K562 (cell line): ENCODE results near the gene B4GALT5.

Experiments
- CHD4 ChIP-seq: fragments of 200-600 bp; sonication (generic); IDR thresholded peaks from 3 replicates; pipeline ENCODE4 v1.6.1; 2012; ENCODE audit warnings: low read depth, mild to moderate bottlenecking, mixed read lengths, low read length, inconsistent platforms; ENCODE audit not compliant: insufficient read depth, insufficient replicate concordance, poor library complexity, severe bottlenecking
- CXXC5 ChIP-seq: fragments of 250-450 bp; sonication (Bioruptor Pico); IDR thresholded peaks from 2 replicates; pipeline ENCODE4 v1.8.0; 2022; ENCODE audit warnings: inconsistent platforms, mild to moderate bottlenecking, moderate library complexity
- MAFG ChIP-seq: fragments of 450-650 bp; conservative IDR thresholded peaks from 2 replicates; pipeline ENCODE4 v1.6.1; 2016; ENCODE audit warnings: missing genetic modification characterization, missing compliant biosample characterization
- NCOR1 ChIP-seq: fragments of 450-650 bp; IDR thresholded peaks from 2 replicates; pipeline ENCODE4 v1.6.1; 2016; ENCODE audit warnings: mild to moderate bottlenecking, moderate library complexity
- PKNOX1 ChIP-seq: fragments of 450-650 bp; IDR thresholded peaks from 2 replicates; pipeline ENCODE4 v1.6.1; 2016
- POLR2A ChIP-seq: fragments of 450-650 bp; conservative IDR thresholded peaks from 2 replicates; pipeline ENCODE4 v1.6.1; 2016
- POLR2AphosphoS2 ChIP-seq: IDR thresholded peaks from 2 replicates; pipeline ENCODE4 v1.6.1; 2012; ENCODE audit warnings: low read length, improper control_type of control experiment
- REST ChIP-seq, 2 experiments: fragments of 450-650 bp; formaldehyde crosslinking in 1 of 2; IDR thresholded peaks; 2 replicates each; pipeline versions ENCODE4 v1.4.0 to v1.6.1; 2014 to 2020; ENCODE audit warnings: mild to moderate bottlenecking in 2 of 2, borderline replicate concordance in 1 of 2, low read depth in 1 of 2
- SIN3A ChIP-seq, 2 experiments: fragments of 150-350 bp in 1 of 2; IDR thresholded peaks; 2 replicates each; pipeline ENCODE4 v1.6.1; 2011 to 2016; ENCODE audit warnings: borderline replicate concordance in 2 of 2, low read depth in 2 of 2, low read length in 2 of 2, mild to moderate bottlenecking in 2 of 2, moderate library complexity in 2 of 2; ENCODE audit not compliant: control insufficient read depth in 1 of 2
- TBP ChIP-seq: optimal IDR thresholded peaks from 2 replicates; pipeline ENCODE3; 2011; ENCODE audit warnings: low read depth, low read length, improper control_type of control experiment
- ZNF133 ChIP-seq: fragments of 250-450 bp; sonication (Bioruptor Pico); IDR thresholded peaks from 2 replicates; pipeline ENCODE4 v1.4.0; 2020; ENCODE audit warnings: mild to moderate bottlenecking
- ZNF57 ChIP-seq: fragments of 450-650 bp; formaldehyde crosslinking; IDR thresholded peaks from 2 replicates; pipeline ENCODE4 v1.4.0; 2020; ENCODE audit warnings: mild to moderate bottlenecking, moderate library complexity
- TF ChIP-seq, protein P1 (sequence below): sonication (generic); formaldehyde crosslinking; IDR thresholded peaks from 2 replicates; pipeline ENCODE4 v1.9.0; 2022; ENCODE audit warnings: mild to moderate bottlenecking, missing genetic modification reagents

DNA sequence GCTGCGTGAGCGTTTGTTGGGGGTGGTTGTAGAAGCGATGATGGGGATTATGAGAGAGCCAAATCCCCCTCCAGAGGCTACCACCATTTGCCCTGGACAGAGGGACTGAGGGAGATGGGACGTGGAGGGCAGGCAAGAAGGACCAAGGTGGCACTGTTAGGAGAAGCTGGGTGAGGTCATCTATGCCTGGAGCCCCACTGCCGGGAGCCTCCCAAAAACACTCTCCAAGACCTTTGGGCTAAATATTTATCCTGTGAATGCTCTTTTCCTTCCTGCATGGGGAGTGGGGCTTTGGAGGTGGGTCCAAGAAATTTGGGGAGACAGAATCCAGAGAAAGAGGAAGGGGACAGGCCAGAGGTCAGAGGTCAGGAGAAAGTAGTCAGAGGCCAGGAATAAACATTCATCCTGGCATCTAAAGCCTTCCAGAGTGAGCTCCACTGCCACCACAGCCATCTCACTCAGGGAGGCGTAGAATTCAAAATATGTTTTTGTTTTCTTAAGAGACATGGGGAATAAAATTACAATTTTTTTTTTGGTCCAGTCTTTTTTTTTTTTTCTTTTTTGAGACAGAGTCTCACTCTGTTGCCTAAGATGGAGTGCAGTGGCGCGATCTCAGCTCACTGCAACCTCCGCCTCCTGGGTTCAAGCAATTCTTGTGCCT is 128.0 kb downstream of the B4GALT5 start:
- TF ChIP-seq ZNF133 (CRISPR knock-in tag) (no peak), CXXC5 (no peak), REST (IDR thresholded peaks at IDR 0.05; ENCODE audit: borderline replicate concordance) (no peak), REST (CRISPR knock-in tag; IDR thresholded peaks at IDR 0.05; ENCODE audit: low read depth) (no peak), CHD4 (no peak), POLR2A (no peak), MAFG (tag) (no peak), ZNF57 (CRISPR knock-in tag) (no peak), NCOR1 (no peak), TBP (no peak), PKNOX1 (no peak), POLR2AphosphoS2 (no peak), SIN3A (IDR thresholded peaks at IDR 0.05; ENCODE audit: borderline replicate concordance in 2 of 2, control insufficient read depth in 1 of 2, low read depth in 2 of 2, low read length in 2 of 2) (no peak)
- TF ChIP-seq, protein P1, sequence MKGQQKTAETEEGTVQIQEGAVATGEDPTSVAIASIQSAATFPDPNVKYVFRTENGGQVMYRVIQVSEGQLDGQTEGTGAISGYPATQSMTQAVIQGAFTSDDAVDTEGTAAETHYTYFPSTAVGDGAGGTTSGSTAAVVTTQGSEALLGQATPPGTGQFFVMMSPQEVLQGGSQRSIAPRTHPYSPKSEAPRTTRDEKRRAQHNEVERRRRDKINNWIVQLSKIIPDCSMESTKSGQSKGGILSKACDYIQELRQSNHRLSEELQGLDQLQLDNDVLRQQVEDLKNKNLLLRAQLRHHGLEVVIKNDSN (CRISPR knock-in tag): no peak
